Measurements from ENCODE around the gene MX1.

Gene MX1

GRCh38 chr21:41425954-41426675, at the start of gene MX1:
TSS of gene MX1 (plus strand) at chr21:41426239. CDS start at chr21:41432071, 5,832 bp downstream.
- DNase-seq, result peak; percentile 15

GRCh38 chr21:41377715-41378114, 48.3 kb upstream of the MX1 start:
- no peak for DNase-seq

- DNase-seq, result no peak
Measured at GRCh38 chr21:41378849-41379248, 47.2 kb upstream of the MX1 start.

GRCh38 chr21:41379901-41380300, 46.1 kb upstream of the MX1 start:
- no peak for DNase-seq

GRCh38 chr21:41381731-41382130, 44.3 kb upstream of the MX1 start:
- DNase-seq, result no peak

GRCh38 chr21:41387042-41387819, 38.8 kb upstream of the MX1 start:
- no peak for DNase-seq

GRCh38 chr21:41387824-41388223, 38.2 kb upstream of the MX1 start:
- no peak for DNase-seq

GRCh38 chr21:41388259-41388658, 37.8 kb upstream of the MX1 start:
- no peak for DNase-seq

GRCh38 chr21:41390043-41390639, 35.9 kb upstream of the MX1 start:
- DNase-seq, result no peak

- DNase-seq, result no peak
Measured at GRCh38 chr21:41393876-41394465, 32.1 kb upstream of the MX1 start.

GRCh38 chr21:41396558-41397075, 29.4 kb upstream of the MX1 start:
- no peak for DNase-seq

GRCh38 chr21:41397471-41397891, 28.6 kb upstream of the MX1 start:
- DNase-seq, result no peak

GRCh38 chr21:41398251-41398650, 27.8 kb upstream of the MX1 start:
- no peak for DNase-seq

GRCh38 chr21:41398831-41399230, 27.2 kb upstream of the MX1 start:
- DNase-seq, result no peak

- no peak for DNase-seq
Measured at GRCh38 chr21:41399246-41399800, 26.7 kb upstream of the MX1 start.

GRCh38 chr21:41402231-41402630, 23.8 kb upstream of the MX1 start:
- no peak for DNase-seq

GRCh38 chr21:41402796-41403195, 23.2 kb upstream of the MX1 start:
- DNase-seq, result no peak

- DNase-seq, result no peak
Measured at GRCh38 chr21:41403331-41403730, 22.7 kb upstream of the MX1 start.

GRCh38 chr21:41403966-41404365, 22.1 kb upstream of the MX1 start:
- no peak for DNase-seq

- no peak for DNase-seq
Measured at GRCh38 chr21:41405321-41405720, 20.7 kb upstream of the MX1 start.

GRCh38 chr21:41406340-41406739, 19.7 kb upstream of the MX1 start:
- no peak for DNase-seq

GRCh38 chr21:41407541-41408460, 18.2 kb upstream of the MX1 start:
- DNase-seq, result no peak

All from NCI-H526 treated with DMSO at 0.1 percent for 48 hours (cell line).